ENCODE measurements around the gene TIMM29. TPM values are rescaled to one million over a fixed set of nuclear protein-coding genes. Genes with fewer than 3 reads are reported as not detected.

Gene TIMM29
- total and polyA plus RNA-seq, 5 donors from 2014 or later: 21.8 to 38.3 (median 31.7) TPM

DNA sequence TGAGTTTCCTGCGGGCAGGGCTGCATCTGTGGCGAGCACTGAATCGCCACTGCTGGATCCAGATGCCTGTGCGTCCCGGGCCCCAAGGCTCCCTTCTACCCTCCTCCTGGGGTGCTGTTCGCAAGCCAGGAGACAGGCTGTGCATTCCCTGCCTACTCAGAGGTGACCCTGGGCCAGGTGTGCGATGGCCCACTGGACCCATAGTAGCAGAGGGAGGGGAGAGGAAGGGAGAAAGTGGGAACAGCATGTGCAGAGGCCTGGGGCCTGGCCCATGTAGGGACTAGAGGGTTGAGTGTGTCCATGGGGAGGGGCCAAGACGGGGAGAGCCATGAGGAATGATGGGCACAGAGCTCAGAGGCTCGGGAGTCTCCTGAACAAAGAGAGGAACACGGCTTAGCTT, 30.0 kb upstream of the TIMM29 start:
- no peak overlapping the region for H3K4me3 ChIP-seq (ENCODE audit: low read depth, low read length)
- Mint-ChIP-seq H3K27me3 (no peaks in the 10 kb centered on the region), H3K4me3 (no peak overlapping the region), H3K27ac (peak overlapping the region in 1 of 3 donors; percentile 15), H3K36me3 (no peaks in the 10 kb centered on the region), H3K4me1 (peaks cover 0 to 17% (median 10%) of the 10 kb centered on the region in 4 donors), H3K9me3 (peaks cover 0 to 6% (median 0%) of the 10 kb centered on the region in 7 donors)
- H3K36me3 ChIP-seq (ENCODE audit: control insufficient read depth, insufficient read depth, low read length): no peaks in the 10 kb centered on the region
- no peak overlapping the region for H3K27ac ChIP-seq (ENCODE audit: insufficient read depth, low read length, poor library complexity, severe bottlenecking)
- no peaks in the 10 kb centered on the region for H3K27me3 ChIP-seq (ENCODE audit: control insufficient read depth, insufficient read depth, low read length)
- H3K4me1 ChIP-seq (ENCODE audit: control insufficient read depth, insufficient read depth, low read length, poor library complexity, severe bottlenecking): no peaks in the 10 kb centered on the region
- no peaks in the 10 kb centered on the region for H3K9me3 ChIP-seq (ENCODE audit: control insufficient read depth in 2 of 2, low read length in 2 of 2)
- no peak for ATAC-seq (ENCODE audit: low read depth in 2 of 2)
- DNase-seq: no peak

DNA sequence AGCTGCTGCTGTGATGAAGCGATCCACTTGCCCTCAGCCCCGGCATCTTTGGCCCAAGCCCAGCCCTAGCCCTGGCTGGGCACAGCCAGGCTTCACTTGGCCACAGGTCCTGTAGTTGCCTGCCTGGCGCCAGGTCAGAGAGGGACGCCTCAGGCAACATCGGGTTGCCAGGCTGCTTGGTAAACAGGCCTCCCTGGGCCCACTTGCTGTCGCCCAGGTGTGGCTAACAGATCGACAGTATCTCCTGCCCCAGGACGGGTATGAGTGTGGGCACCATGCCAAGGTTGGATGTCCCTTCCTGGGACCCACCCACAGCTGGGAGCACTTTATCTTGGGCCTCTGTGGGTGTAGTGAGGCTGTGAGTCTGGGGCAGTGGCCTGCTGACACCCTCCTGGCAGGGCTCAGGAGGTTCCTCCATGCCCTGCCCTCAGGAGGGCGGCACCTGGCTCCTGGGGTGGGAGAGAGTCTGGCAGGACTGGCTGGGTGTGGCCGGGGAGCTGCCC, 29.4 kb upstream of the TIMM29 start:
- no peaks in the 10 kb centered on the region for H3K27me3 ChIP-seq (ENCODE audit: control insufficient read depth, insufficient read depth, low read length)
- Mint-ChIP-seq H3K27ac (peak overlapping the region in 1 of 3 donors; percentile 51), H3K9me3 (peaks cover 0 to 6% (median 0%) of the 10 kb centered on the region in 7 donors), H3K27me3 (no peaks in the 10 kb centered on the region), H3K4me3 (no peak overlapping the region), H3K36me3 (peaks cover 3% of the 10 kb centered on the region), H3K4me1 (peaks cover 0 to 19% (median 9%) of the 10 kb centered on the region in 4 donors)
- H3K4me3 ChIP-seq (ENCODE audit: low read depth, low read length): no peak overlapping the region
- H3K9me3 ChIP-seq (ENCODE audit: control insufficient read depth in 2 of 2, low read length in 2 of 2): no peaks in the 10 kb centered on the region
- no peaks in the 10 kb centered on the region for H3K4me1 ChIP-seq (ENCODE audit: control insufficient read depth, insufficient read depth, low read length, poor library complexity, severe bottlenecking)
- no peak for DNase-seq
- no peaks in the 10 kb centered on the region for H3K36me3 ChIP-seq (ENCODE audit: control insufficient read depth, insufficient read depth, low read length)
- H3K27ac ChIP-seq (ENCODE audit: insufficient read depth, low read length, poor library complexity, severe bottlenecking): no peak overlapping the region
- no peak for ATAC-seq (ENCODE audit: low read depth in 2 of 2)

DNA sequence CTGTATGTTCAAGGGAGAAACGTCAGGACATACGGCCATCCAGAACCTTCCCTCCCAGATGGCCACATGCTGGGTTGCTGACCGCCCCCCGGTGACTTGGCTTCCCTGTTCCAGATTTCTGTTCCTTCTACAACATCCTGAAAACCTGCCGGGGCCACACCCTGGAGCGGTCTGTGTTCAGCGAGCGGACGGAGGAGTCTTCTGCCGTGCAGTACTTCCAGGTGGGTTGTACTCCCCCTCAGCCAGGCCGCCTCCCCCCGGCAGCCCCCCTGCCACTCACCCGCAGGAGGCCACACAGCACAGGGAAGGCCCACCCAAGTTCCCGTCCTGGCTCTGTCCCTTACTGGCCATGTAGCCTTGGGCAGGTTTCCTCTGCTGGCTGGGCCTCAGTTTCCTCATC, 20.7 kb upstream of the TIMM29 start:
- peaks cover 14% of the 10 kb centered on the region for H3K36me3 Mint-ChIP-seq
- H3K4me1 Mint-ChIP-seq: peaks cover 0 to 2% (median 0%) of the 10 kb centered on the region in 4 donors
- no peaks in the 10 kb centered on the region for H3K27me3 Mint-ChIP-seq
- DNase-seq (no peak), ATAC-seq (ENCODE audit: low read depth in 2 of 2) (no peak)
- peaks cover 0 to 4% (median 0%) of the 10 kb centered on the region in 7 donors for H3K9me3 Mint-ChIP-seq
- no peak overlapping the region for H3K4me3 Mint-ChIP-seq
- H3K4me3 ChIP-seq (ENCODE audit: low read depth, low read length): no peak overlapping the region
- peaks cover 24% of the 10 kb centered on the region for H3K36me3 ChIP-seq (ENCODE audit: control insufficient read depth, insufficient read depth, low read length)
- no peaks in the 10 kb centered on the region for H3K4me1 ChIP-seq (ENCODE audit: control insufficient read depth, insufficient read depth, low read length, poor library complexity, severe bottlenecking)
- no peak overlapping the region for H3K27ac ChIP-seq (ENCODE audit: insufficient read depth, low read length, poor library complexity, severe bottlenecking)
- no peaks in the 10 kb centered on the region for H3K9me3 ChIP-seq (ENCODE audit: control insufficient read depth in 2 of 2, low read length in 2 of 2)
- H3K27ac Mint-ChIP-seq: no peak overlapping the region
- no peaks in the 10 kb centered on the region for H3K27me3 ChIP-seq (ENCODE audit: control insufficient read depth, insufficient read depth, low read length)

GRCh38 chr19:10908380-10908960, 20.1 kb upstream of the TIMM29 start:
- peaks cover 14% of the 10 kb centered on the region for H3K36me3 Mint-ChIP-seq
- peaks cover 25% of the 10 kb centered on the region for H3K36me3 ChIP-seq (ENCODE audit: control insufficient read depth, insufficient read depth, low read length)

DNA sequence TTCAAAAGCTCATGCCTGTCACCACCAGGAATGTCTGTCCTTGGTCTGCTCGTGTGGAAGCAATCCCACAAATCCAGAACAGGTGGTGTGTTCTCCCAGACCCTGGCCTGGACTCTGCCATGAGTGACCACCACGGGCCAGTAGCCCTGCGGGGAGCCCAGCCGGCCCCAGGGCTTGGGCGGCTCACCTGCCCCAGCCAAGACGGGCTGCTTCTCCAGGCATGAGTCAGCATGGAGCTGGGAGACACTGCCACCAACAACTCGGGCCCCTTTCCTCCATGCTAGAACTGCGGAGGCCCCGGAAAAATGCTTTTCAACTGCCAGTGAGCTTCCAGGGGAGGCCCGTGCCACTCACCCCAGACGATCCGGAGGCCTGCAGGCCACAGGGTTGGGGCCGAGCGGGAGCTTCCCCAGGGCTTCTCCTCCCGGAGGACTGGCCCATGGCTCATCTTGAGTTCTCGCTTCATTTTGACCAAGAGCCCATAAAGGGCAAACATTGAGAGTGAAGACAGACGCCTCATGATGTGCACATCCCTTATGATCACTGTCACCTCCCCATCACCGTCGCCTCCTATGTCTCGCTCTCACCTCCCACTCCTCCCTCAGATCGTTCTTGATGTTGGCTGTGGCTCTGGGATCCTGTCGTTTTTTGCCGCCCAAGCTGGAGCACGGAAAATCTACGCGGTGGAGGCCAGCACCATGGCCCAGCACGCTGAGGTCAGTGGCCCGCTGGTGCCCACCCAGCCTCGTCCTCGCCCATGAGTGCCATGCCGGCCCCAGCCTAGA, 16.8 kb upstream of the TIMM29 start:
- H3K9me3 Mint-ChIP-seq: no peaks in the 10 kb centered on the region
- no peak overlapping the region for H3K27ac Mint-ChIP-seq
- H3K4me1 Mint-ChIP-seq: no peaks in the 10 kb centered on the region
- H3K36me3 Mint-ChIP-seq: peaks cover 10% of the 10 kb centered on the region
- ATAC-seq (ENCODE audit: low read depth in 2 of 2) (no peak), DNase-seq (no peak)
- no peaks in the 10 kb centered on the region for H3K4me1 ChIP-seq (ENCODE audit: control insufficient read depth, insufficient read depth, low read length, poor library complexity, severe bottlenecking)
- H3K27ac ChIP-seq (ENCODE audit: insufficient read depth, low read length, poor library complexity, severe bottlenecking): no peak overlapping the region
- no peak overlapping the region for H3K4me3 ChIP-seq (ENCODE audit: low read depth, low read length)
- H3K27me3 Mint-ChIP-seq: no peaks in the 10 kb centered on the region
- H3K9me3 ChIP-seq (ENCODE audit: control insufficient read depth in 2 of 2, low read length in 2 of 2): no peaks in the 10 kb centered on the region
- no peaks in the 10 kb centered on the region for H3K27me3 ChIP-seq (ENCODE audit: control insufficient read depth, insufficient read depth, low read length)
- no peak overlapping the region for H3K4me3 Mint-ChIP-seq
- peaks cover 25% of the 10 kb centered on the region for H3K36me3 ChIP-seq (ENCODE audit: control insufficient read depth, insufficient read depth, low read length)

More at GRCh38 chr19:10908380-10908960, 20.1 kb upstream of the TIMM29 start:
- Histone ChIP-seq H3K4me3 (ENCODE audit: low read depth, low read length) (no peak overlapping the region), H3K27me3 (ENCODE audit: control insufficient read depth, insufficient read depth, low read length) (no peaks in the 10 kb centered on the region), H3K4me1 (ENCODE audit: control insufficient read depth, insufficient read depth, low read length, poor library complexity, severe bottlenecking) (no peaks in the 10 kb centered on the region), H3K27ac (ENCODE audit: insufficient read depth, low read length, poor library complexity, severe bottlenecking) (no peak overlapping the region), H3K9me3 (ENCODE audit: control insufficient read depth in 2 of 2, low read length in 2 of 2) (no peaks in the 10 kb centered on the region)
- no peaks in the 10 kb centered on the region for H3K27me3 Mint-ChIP-seq
- H3K4me3 Mint-ChIP-seq: no peak overlapping the region
- peaks cover 0 to 2% (median 0%) of the 10 kb centered on the region in 4 donors for H3K4me1 Mint-ChIP-seq
- no peak for DNase-seq
- H3K27ac Mint-ChIP-seq: peak overlapping the region in 1 of 3 donors; percentile 56
- no peak for ATAC-seq (ENCODE audit: low read depth in 2 of 2)
- H3K9me3 Mint-ChIP-seq: no peaks in the 10 kb centered on the region

GRCh38 chr19:10912619-10913018, 16.0 kb upstream of the TIMM29 start:
- H3K4me1 ChIP-seq (ENCODE audit: control insufficient read depth, insufficient read depth, low read length, poor library complexity, severe bottlenecking): no peaks in the 10 kb centered on the region
- H3K9me3 ChIP-seq (ENCODE audit: control insufficient read depth in 2 of 2, low read length in 2 of 2): no peaks in the 10 kb centered on the region
- H3K36me3 ChIP-seq (ENCODE audit: control insufficient read depth, insufficient read depth, low read length): peaks cover 25% of the 10 kb centered on the region
- H3K4me3 ChIP-seq (ENCODE audit: low read depth, low read length): no peak overlapping the region
- H3K9me3 Mint-ChIP-seq: no peaks in the 10 kb centered on the region
- H3K4me3 Mint-ChIP-seq: no peak overlapping the region
- peaks cover 10% of the 10 kb centered on the region for H3K36me3 Mint-ChIP-seq
- no peaks in the 10 kb centered on the region for H3K27me3 ChIP-seq (ENCODE audit: control insufficient read depth, insufficient read depth, low read length)
- no peak overlapping the region for H3K27ac ChIP-seq (ENCODE audit: insufficient read depth, low read length, poor library complexity, severe bottlenecking)
- H3K27me3 Mint-ChIP-seq: no peaks in the 10 kb centered on the region
- no peak for DNase-seq
- H3K4me1 Mint-ChIP-seq: no peaks in the 10 kb centered on the region
- H3K27ac Mint-ChIP-seq: no peak overlapping the region
- no peak for ATAC-seq (ENCODE audit: low read depth in 2 of 2)

GRCh38 chr19:10913716-10914340, 14.8 kb upstream of the TIMM29 start:
- ATAC-seq (ENCODE audit: low read depth in 2 of 2) (no peak), DNase-seq (no peak)
- Mint-ChIP-seq H3K4me1 (no peaks in the 10 kb centered on the region), H3K4me3 (no peak overlapping the region), H3K36me3 (peaks cover 9% of the 10 kb centered on the region), H3K9me3 (no peaks in the 10 kb centered on the region), H3K27ac (no peak overlapping the region), H3K27me3 (no peaks in the 10 kb centered on the region)
- H3K27ac ChIP-seq (ENCODE audit: insufficient read depth, low read length, poor library complexity, severe bottlenecking): no peak overlapping the region
- peaks cover 20% of the 10 kb centered on the region for H3K36me3 ChIP-seq (ENCODE audit: control insufficient read depth, insufficient read depth, low read length)
- no peaks in the 10 kb centered on the region for H3K9me3 ChIP-seq (ENCODE audit: control insufficient read depth in 2 of 2, low read length in 2 of 2)
- no peaks in the 10 kb centered on the region for H3K4me1 ChIP-seq (ENCODE audit: control insufficient read depth, insufficient read depth, low read length, poor library complexity, severe bottlenecking)
- H3K4me3 ChIP-seq (ENCODE audit: low read depth, low read length): no peak overlapping the region
- no peaks in the 10 kb centered on the region for H3K27me3 ChIP-seq (ENCODE audit: control insufficient read depth, insufficient read depth, low read length)

Data from CD4-positive, CD25-positive, alpha-beta regulatory T cell (primary cell).